Measurements from ENCODE around the gene PTPN1. TPM values are rescaled to one million over a fixed set of nuclear protein-coding genes. Genes with fewer than 3 reads are reported as not detected.

The PTPN1 gene
- total RNA-seq, 1 experiment from 2014 or later, result 30.8 TPM

GRCh38 chr20:50508171-50508755, 1.9 kb upstream of the PTPN1 start:
- Mint-ChIP-seq H3K4me3 (no peak overlapping the region; a peak in 1 of 5 replicates), H3K9me3 (no peaks in the 10 kb centered on the region), H3K4me1 (peaks cover 26 to 28% of the 10 kb centered on the region in 2 experiments), H3K27me3 (ENCODE audit: low read depth) (no peaks in the 10 kb centered on the region), H3K36me3 (ENCODE audit: insufficient read depth in 1 of 3, low read depth in 3 of 3) (no peaks in the 10 kb centered on the region), H3K27ac (no peak overlapping the region)
- Histone ChIP-seq H3K4me1 (ENCODE audit: insufficient read depth, low read length) (no peaks in the 10 kb centered on the region), H3K79me1 (ENCODE audit: insufficient read depth, low read depth, low read length, poor library complexity, severe bottlenecking) (no peaks in the 10 kb centered on the region), H3K56ac (ENCODE audit: insufficient read length, low read depth, low read length) (no peak overlapping the region), H2AFZ (ENCODE audit: low read length) (no peak overlapping the region), H3K4me2 (ENCODE audit: insufficient read depth, insufficient read length, low read length) (no peak overlapping the region), H3K23me2 (ENCODE audit: insufficient read length, low read depth, low read length, poor library complexity, severe bottlenecking) (peaks cover 9% of the 10 kb centered on the region), H3K14ac (ENCODE audit: insufficient read depth, low read length) (no peak overlapping the region), H4K8ac (replicated peaks; ENCODE audit: insufficient read length, low read depth, low read length) (no peak overlapping the region), H4K91ac (ENCODE audit: insufficient read length, low read depth, low read length) (no peak overlapping the region), H4K20me1 (ENCODE audit: control insufficient read depth, insufficient read depth, insufficient read length) (no peaks in the 10 kb centered on the region), H3K18ac (ENCODE audit: insufficient read length, low read depth, low read length) (no peak overlapping the region), H3K23ac (ENCODE audit: insufficient read length, low read depth, low read length) (no peak overlapping the region), H3K4ac (ENCODE audit: low read depth, low read length) (no peak overlapping the region), H2BK120ac (ENCODE audit: low read depth, low read length, poor library complexity, severe bottlenecking) (no peak overlapping the region), H2BK5ac (ENCODE audit: insufficient read length, low read length) (no peak overlapping the region), H4K5ac (ENCODE audit: insufficient read length, low read depth, low read length) (no peak overlapping the region), H2BK12ac (ENCODE audit: insufficient read length, low read depth, low read length) (no peak overlapping the region), H3K27ac (ENCODE audit: insufficient read length, low read depth, low read length) (no peak overlapping the region), H3K9me3 (ENCODE audit: control insufficient read depth, low read depth, low read length) (no peaks in the 10 kb centered on the region), H3K9ac (ENCODE audit: extremely low read depth, insufficient read length, low read length) (no peak overlapping the region), H3K27me3 (ENCODE audit: insufficient read depth, low read length) (no peaks in the 10 kb centered on the region), H3T11ph (ENCODE audit: low read length) (no peak overlapping the region), H2BK15ac (ENCODE audit: low read depth, low read length) (no peak overlapping the region), H3K79me2 (ENCODE audit: insufficient read depth, low read length) (peaks cover 11% of the 10 kb centered on the region; the same call in 1 of the 2 replicates), H2AK5ac (ENCODE audit: insufficient read length, low read length) (no peak overlapping the region), H2BK20ac (ENCODE audit: low read depth, low read length, poor library complexity, severe bottlenecking) (no peak overlapping the region)
- WGBS (ENCODE audit: extremely low coverage, insufficient read length, low lambda C conversion rate), result no CpG with 5 or more reads among the region's 9 CpGs
- DNase-seq, result peak; percentile 31
- TF ChIP-seq, protein P1, sequence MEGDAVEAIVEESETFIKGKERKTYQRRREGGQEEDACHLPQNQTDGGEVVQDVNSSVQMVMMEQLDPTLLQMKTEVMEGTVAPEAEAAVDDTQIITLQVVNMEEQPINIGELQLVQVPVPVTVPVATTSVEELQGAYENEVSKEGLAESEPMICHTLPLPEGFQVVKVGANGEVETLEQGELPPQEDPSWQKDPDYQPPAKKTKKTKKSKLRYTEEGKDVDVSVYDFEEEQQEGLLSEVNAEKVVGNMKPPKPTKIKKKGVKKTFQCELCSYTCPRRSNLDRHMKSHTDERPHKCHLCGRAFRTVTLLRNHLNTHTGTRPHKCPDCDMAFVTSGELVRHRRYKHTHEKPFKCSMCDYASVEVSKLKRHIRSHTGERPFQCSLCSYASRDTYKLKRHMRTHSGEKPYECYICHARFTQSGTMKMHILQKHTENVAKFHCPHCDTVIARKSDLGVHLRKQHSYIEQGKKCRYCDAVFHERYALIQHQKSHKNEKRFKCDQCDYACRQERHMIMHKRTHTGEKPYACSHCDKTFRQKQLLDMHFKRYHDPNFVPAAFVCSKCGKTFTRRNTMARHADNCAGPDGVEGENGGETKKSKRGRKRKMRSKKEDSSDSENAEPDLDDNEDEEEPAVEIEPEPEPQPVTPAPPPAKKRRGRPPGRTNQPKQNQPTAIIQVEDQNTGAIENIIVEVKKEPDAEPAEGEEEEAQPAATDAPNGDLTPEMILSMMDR (conservative IDR thresholded peaks at IDR 0.05), result no peak
